SK-MEL-5 (cell line): ENCODE measurements around the gene PADI4. TPM values are rescaled to one million over a fixed set of nuclear protein-coding genes. Genes with fewer than 3 reads are reported as not detected.

Experiments
- DNase-seq: peaks from one replicate; pipeline ENCODE4 v3.0.0-alpha.2; 2016; ENCODE audit warnings: low read depth, low spot score
- in situ Hi-C: cut with HindIII; loops from 2 replicates; pipeline ENCODE4 v1.10.0; 2016; ENCODE audit warnings: low sequenced_read_pairs, high pct_unique_total_duplicates, low pct_unique_long_range_greater_than_20kb
- total RNA-seq: library from RNA; depleted of rRNA; stranded (reverse); fragments of >200 nt; shearing (Covaris generic); gene quantifications from 2 replicates; pipeline ENCODE4 v1.2.3, GENCODE V29; 2014

The PADI4 gene
- total RNA-seq, 1 experiment from 2014 or later: not detected

- in situ Hi-C loops: no loop called here
- DNase-seq: no peak
These were observed 48.5 kb downstream of the PADI4 start for GRCh38 chr1:17356387-17357026.

- no peak for DNase-seq
- in situ Hi-C loops: no loop called here
These were observed 50.6 kb downstream of the PADI4 start for GRCh38 chr1:17358557-17358956.

- no peak for DNase-seq
- in situ Hi-C loops: no loop called here
These were observed 51.0 kb downstream of the PADI4 start for GRCh38 chr1:17359031-17359430.

- no peak for DNase-seq
- in situ Hi-C loops: no loop called here
These were observed 51.8 kb downstream of the PADI4 start for GRCh38 chr1:17359808-17360207.

GRCh38 chr1:17360272-17360956 is 52.4 kb downstream of the PADI4 start:
- no peak for DNase-seq
- in situ Hi-C loops: no loop called here

GRCh38 chr1:17361687-17362086 is 53.7 kb downstream of the PADI4 start:
- in situ Hi-C loops: no loop called here
- no peak for DNase-seq

GRCh38 chr1:17363351-17363750 is 55.4 kb downstream of the PADI4 start:
- no peak for DNase-seq
- in situ Hi-C loops: no loop called here

- no peak for DNase-seq
- in situ Hi-C loops: no loop called here
These were observed 55.8 kb downstream of the PADI4 start for GRCh38 chr1:17363771-17364170.

GRCh38 chr1:17365293-17365692 is 57.3 kb downstream of the PADI4 start:
- in situ Hi-C loops: no loop called here
- DNase-seq: no peak

- DNase-seq: no peak
- in situ Hi-C loops: no loop called here
These were observed 61.5 kb downstream of the PADI4 start for GRCh38 chr1:17369466-17369865.

- in situ Hi-C loops: no loop called here
- DNase-seq: peak; percentile 14
These were observed 62.6 kb downstream of the PADI4 start for GRCh38 chr1:17370618-17371017.

GRCh38 chr1:17371896-17372295 is 63.9 kb downstream of the PADI4 start, which contains the start of gene PADI6:
Gene PADI6 (plus strand): TSS chr1:17372196. CDS start chr1:17372246, 50 bp downstream.
- in situ Hi-C loops: no loop called here
- no peak for DNase-seq

GRCh38 chr1:17372955-17373354 is 65.0 kb downstream of the PADI4 start:
- no peak for DNase-seq
- in situ Hi-C loops: no loop called here

GRCh38 chr1:17375651-17376050 is 67.7 kb downstream of the PADI4 start:
- in situ Hi-C loops: no loop called here
- no peak for DNase-seq

GRCh38 chr1:17377325-17377953 is 69.4 kb downstream of the PADI4 start:
- DNase-seq: no peak
- in situ Hi-C loops: no loop called here

GRCh38 chr1:17381161-17381560 is 73.2 kb downstream of the PADI4 start:
- in situ Hi-C loops: no loop called here

GRCh38 chr1:17392199-17392740 is 84.3 kb downstream of the PADI4 start:
- in situ Hi-C loops: no loop called here
- DNase-seq: peak; percentile 21

More at GRCh38 chr1:17381161-17381560, 73.2 kb downstream of the PADI4 start:
- DNase-seq: no peak

- in situ Hi-C loops: no loop called here
- DNase-seq: no peak
These were observed 85.2 kb downstream of the PADI4 start for GRCh38 chr1:17393230-17393629.
